T-helper 2 cell treated with Interferon-gamma antibody and Interleukin-4, amounts not matched to agents 5 μg/mL and 100 μg/mL, for 36 hours (primary cell): ENCODE measurements around the gene SLC2A4RG.

Source experiments
- DNase-seq: peaks from one replicate; pipeline ENCODE4 v3.0.0; 2021; ENCODE audit warnings: low spot score
- H3K27ac Mint-ChIP-seq: one replicate; pipeline ENCODE4 v1.8.0; 2021; ENCODE audit warnings: mild to moderate bottlenecking, mixed read lengths
- H3K27me3 Mint-ChIP-seq: one replicate; pipeline ENCODE4 v1.8.0; 2021; ENCODE audit warnings: low read depth, mixed read lengths
- H3K36me3 Mint-ChIP-seq: one replicate; pipeline ENCODE4 v1.8.0; 2021; ENCODE audit warnings: low read depth, mixed read lengths
- H3K4me1 Mint-ChIP-seq: one replicate; pipeline ENCODE4 v1.8.0; 2021; ENCODE audit warnings: low read depth, mixed read lengths
- H3K4me3 Mint-ChIP-seq: one replicate; pipeline ENCODE4 v1.8.0; 2022; ENCODE audit warnings: mild to moderate bottlenecking, moderate library complexity, mixed read lengths
- H3K9me3 Mint-ChIP-seq: one replicate; pipeline ENCODE4 v1.8.0; 2021; ENCODE audit warnings: mixed read lengths

The SLC2A4RG gene

DNA sequence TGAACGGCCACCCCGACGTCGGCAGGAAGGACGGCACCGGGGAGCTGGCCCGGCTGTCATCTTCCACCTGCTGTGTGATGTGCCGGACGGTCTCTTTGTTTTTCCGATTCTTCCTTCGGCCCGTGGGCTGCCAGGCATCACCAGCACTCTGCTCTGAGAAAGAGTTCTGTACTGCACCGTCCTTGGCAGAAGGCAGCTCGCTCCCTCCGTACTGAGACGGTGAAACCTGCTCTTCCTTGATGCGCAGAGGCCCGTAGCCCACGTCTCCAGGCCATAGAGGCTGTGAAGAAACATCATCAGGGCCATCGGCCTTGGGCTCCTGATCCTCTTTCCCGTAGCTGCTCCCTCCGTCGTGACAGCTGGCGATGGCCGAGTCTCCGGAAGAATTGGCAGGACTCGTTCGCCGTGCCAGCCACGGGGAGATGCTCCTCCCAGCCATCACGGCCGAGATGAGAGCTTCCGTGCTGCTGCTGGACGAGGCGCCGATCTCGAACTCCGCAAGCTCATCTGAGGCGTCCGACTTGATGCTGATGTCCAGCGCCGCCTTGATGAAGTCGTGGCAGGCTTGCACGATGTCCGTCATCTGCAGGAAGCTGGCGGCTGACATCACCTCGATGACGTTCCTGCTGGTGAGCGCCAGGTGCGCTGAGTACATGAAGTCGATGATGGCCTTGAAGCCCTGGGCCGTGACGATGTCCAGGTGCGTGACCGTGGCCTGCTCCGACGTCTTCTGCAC, 50.4 kb downstream of the SLC2A4RG start:
- DNase-seq: no peak
- no peaks in the 10 kb centered on the region for H3K36me3 Mint-ChIP-seq
- no peak overlapping the region for H3K4me3 Mint-ChIP-seq
- peaks cover 11% of the 10 kb centered on the region for H3K27me3 Mint-ChIP-seq
- H3K27ac Mint-ChIP-seq: no peak overlapping the region
- no peaks in the 10 kb centered on the region for H3K9me3 Mint-ChIP-seq
- H3K4me1 Mint-ChIP-seq: peaks cover 6% of the 10 kb centered on the region

DNA sequence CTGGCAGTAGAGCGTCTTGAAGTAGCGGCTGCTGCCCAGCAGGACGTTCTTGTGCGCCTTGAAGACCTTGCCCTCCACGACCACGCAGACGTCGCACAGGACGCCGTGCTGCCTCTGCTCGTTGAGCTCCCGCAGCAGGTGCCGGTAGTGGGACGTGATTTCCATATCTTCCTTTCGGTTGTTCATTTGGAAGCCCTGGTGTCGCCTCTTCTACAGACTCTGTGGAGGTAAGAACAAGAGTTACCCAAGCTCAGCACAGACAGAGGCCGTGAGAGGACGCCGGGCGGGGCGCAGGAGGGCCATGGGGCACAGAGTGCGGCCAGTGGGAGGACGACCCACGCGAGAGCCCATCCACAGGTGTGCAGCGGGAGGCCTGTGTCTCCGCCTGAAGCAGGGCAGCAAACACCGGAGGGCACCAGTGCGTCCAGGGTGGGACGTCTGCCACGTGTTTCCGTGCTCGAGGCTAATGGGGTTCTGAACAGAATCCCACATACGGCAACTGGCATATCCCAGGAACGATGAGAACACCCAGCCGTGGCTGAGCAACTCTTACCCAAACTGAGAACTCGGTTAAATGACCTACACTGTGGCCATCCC, 51.1 kb downstream of the SLC2A4RG start:
- Mint-ChIP-seq H3K36me3 (no peaks in the 10 kb centered on the region), H3K4me1 (peaks cover 6% of the 10 kb centered on the region), H3K9me3 (no peaks in the 10 kb centered on the region), H3K27ac (no peak overlapping the region), H3K27me3 (peaks cover 13% of the 10 kb centered on the region), H3K4me3 (no peak overlapping the region)
- DNase-seq: no peak

DNA sequence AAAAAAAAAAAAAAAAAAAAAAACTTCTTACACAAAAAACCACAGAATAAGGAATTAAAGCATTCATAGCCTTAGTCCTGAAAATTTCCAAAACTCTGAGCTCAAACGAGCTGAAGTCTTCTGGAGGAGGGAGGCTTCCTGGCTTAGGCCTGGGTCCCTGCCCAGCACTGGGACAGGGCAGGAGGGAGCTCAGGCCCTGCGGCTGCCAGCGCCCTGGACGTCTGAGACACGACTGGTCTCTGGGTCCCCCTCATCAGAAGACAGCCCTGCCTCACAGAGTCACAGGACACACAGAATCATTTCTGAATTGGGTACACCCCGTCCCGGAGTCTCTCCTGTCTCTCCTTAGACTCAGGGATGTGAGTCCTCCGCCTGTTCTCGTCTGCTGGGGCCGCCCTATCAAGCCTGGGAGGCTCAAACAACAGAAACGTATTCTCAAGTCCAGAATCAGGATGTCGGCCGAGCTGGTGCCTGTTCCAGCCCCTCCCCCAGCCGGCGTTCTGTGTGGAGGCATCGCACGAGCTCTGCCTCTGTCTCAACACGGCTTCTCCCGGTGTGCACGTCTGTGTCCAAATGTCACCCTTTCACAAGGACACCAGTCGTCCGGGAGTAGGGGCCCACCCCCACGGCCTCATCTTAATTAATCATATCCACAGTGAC, 52.1 kb downstream of the SLC2A4RG start:
- DNase-seq: no peak
- H3K36me3 Mint-ChIP-seq: no peaks in the 10 kb centered on the region
- no peaks in the 10 kb centered on the region for H3K9me3 Mint-ChIP-seq
- H3K27me3 Mint-ChIP-seq: peaks cover 17% of the 10 kb centered on the region
- H3K4me3 Mint-ChIP-seq: no peak overlapping the region
- no peaks in the 10 kb centered on the region for H3K4me1 Mint-ChIP-seq
- H3K27ac Mint-ChIP-seq: no peak overlapping the region

DNA sequence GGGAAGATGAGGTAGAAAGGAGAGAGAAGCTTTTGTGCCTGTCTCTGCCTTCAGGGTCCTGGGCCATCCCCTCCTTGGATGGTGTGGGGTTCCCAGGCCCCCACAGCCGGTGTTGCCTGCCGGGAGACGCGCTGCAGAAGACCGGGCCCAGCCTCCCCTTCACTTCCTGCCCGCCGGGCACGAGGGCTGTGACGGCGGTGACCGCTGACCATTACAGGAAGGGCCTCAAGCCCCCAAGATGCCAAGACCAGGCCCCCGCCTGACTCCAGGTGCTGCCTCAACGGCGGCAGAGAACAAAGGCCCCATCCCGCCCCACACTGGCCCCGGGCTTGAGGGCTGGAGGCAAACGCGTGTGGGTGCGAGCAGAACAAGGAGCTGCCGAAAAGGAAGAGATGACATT, 53.3 kb downstream of the SLC2A4RG start:
- H3K4me3 Mint-ChIP-seq: no peak overlapping the region
- no peaks in the 10 kb centered on the region for H3K36me3 Mint-ChIP-seq
- no peak for DNase-seq
- H3K27me3 Mint-ChIP-seq: peaks cover 18% of the 10 kb centered on the region
- H3K9me3 Mint-ChIP-seq: no peaks in the 10 kb centered on the region
- H3K27ac Mint-ChIP-seq: no peak overlapping the region
- H3K4me1 Mint-ChIP-seq: peaks cover 4% of the 10 kb centered on the region
